HG02885 (cell line): ENCODE data around the gene AP4S1.
"Not testable (repeated sequence)": the region's sequence is repeated elsewhere in the genome, so short reads cannot be mapped to it uniquely, and the experiment has no call there.

ENCODE experiments used
- ATAC-seq: cut with Tn5 transposase; IDR thresholded peaks from one replicate; pipeline ENCODE4 v1.9.1; 2021; ENCODE audit warnings: mild to moderate bottlenecking; ENCODE audit not compliant: unreplicated experiment, poor library complexity

The AP4S1 gene

DNA sequence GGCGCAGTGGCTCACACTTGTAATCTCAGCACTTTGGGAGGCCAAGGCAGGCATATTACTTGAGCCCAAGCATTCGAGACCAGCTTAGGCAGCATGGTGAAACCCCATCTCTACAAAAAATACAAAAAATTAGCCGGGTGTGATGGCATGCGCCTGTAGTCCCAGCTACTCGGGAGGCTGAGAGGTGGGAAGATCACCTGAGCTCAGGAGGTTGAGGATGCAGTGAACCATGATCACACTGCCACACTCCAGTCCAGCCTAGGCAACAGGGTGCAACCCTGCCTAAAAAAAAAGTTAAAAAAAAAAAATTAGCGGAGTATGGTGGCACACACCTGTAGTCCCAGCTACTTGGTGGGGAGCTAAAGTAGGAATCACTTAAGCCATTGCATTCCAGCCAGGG, 21.4 kb upstream of the AP4S1 start:
- not testable (repeated sequence) for ATAC-seq

DNA sequence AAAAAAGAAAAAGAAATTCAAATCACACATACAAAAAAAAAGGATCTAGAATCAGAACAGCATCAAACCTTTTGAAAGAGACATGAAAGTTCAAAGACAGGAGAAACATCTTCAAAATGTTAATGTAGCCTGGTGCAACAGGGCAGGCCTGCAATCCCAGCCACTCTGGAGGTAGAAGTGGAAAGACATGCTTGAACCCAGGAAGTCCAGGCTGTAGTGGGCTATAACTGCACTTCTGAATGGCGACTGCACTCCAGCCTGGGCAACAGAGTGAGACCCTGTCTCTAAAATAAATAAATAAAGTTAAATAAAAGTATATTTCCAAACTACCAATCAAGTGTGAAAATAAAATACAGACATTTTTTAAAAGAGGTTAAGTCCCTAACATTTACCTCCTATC, 18.7 kb upstream of the AP4S1 start:
- no peak for ATAC-seq

DNA sequence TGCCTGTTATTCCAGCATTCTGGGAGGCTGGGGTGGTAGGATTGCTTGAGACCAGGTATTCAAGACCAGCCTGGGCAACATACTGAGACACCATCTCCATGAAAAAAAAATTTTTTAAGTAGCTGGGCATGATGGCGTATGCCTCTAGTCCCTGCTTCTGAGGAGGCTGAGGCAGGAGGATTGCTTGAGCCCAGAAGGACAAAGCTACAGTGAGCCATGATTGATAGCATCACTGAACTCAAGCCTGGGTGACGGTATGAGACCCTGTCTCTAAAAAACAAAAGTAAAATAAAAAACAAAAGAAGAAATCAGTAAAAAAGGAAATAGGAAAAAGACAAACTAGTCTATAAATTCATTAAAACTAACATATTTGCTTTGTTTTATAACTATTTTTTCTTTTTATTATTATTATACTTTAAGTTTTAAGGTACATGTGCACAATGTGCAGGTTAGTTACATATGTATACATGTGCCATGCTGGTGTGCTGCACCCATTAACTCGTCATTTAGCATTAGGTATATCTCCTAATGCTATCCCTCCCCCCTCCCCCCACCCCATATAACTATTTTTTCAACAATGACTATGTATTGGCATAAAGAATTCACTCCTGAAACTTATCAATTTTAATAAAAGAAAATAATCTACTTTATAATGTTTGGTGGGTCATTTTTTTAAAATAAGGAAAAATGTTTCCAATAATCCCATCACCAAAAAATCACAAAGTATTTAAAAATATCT, 15.4 kb upstream of the AP4S1 start:
- no peak for ATAC-seq

DNA sequence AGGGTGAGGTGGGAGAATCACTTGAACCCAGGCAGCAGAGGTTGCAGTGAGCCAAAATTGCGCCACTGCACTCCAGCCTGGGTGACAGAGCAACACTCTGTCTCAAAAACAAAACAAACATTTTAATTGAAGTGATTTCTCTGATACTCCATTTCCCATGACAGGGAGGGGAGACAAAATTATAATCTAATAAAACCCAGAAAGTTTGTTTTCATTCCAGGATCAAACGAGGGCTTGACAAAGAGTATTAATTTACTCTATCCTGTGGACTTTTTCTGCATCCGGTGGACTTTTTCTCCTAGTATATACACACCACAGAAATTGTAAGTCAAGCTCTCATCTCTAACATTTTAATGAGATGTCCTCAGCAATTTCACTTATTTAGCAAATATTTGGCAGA, 14.5 kb upstream of the AP4S1 start:
- ATAC-seq, result no peak

DNA sequence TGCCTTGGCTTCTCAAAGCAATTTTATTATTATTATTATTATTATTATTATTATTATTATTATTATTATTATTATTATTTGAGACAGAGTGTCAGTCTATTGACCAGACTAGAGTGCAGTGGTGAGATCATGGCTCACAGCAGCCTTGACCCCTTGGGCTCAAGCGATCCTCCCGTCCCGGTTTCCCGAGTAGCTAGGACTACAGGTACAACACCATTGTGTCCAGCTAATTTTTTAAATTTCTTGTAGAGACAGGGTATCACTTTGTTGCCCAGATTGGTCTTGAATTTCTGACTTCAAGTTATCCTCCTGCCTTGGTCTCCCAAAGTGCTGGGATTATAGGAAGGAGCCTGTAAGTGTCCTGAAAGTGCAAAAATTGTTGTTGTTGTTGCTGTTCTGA, 11.6 kb upstream of the AP4S1 start:
- no peak for ATAC-seq

DNA sequence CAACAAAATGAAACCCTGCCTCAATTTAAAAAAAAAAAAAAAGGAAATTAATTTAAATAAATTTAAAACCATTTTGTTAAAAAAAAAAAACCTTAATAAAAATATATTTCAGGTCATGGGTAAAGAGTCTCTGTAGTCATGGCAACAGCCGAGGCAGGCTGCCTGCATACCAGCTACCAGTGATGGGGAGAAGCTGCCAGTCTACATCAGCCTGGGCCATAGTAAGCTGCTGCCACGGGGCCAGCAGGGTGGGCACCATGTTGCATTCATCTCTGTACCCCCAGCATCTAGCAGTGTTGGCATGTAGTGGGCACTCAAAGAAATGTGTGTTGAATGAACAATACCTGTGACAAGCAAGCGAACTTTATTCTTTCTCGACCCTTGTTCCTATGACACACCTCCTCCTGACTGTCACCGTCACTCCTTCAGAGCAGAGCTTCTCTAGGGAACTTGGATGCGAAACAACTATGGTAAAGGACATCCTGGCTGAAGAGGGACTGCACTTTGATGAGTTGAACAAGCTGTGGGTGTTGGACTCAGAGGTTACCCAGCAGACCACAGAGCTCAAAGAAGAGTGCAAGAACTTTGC, 7.3 kb upstream of the AP4S1 start:
- ATAC-seq, result no peak

DNA sequence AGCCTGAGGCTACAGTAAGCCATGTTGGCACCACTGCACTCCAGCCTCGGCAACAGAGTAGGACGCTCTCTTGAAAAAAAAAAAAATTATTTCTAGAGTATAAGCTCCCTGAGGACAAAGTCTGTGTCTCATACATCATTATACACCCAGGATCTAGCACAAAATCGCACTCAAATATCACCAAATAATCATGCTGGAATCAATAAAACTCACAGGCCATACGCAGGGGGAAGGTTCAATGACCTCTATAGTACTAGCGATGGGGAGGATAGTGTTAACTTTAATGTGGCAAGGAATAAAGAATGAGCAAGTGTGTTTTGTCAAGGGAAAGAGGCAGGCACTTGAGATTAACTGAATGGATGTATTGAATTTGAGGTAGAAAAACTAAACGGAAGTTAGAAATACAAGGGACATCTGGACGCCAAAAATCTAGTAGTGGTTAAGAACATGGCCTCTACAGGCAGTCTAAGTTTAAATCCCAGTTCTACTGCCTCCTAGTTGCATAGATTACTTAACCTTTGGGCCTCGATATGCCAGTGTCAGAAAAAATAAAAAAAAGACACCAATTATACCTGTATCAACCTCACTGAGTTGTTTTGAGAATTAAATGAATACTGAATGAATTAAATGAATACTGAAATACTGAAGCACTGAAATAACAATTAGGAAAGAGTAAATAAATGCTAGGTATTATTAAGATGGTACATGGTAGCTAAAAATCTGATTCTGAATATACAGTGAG, 4.4 kb upstream of the AP4S1 start:
- no peak for ATAC-seq

DNA sequence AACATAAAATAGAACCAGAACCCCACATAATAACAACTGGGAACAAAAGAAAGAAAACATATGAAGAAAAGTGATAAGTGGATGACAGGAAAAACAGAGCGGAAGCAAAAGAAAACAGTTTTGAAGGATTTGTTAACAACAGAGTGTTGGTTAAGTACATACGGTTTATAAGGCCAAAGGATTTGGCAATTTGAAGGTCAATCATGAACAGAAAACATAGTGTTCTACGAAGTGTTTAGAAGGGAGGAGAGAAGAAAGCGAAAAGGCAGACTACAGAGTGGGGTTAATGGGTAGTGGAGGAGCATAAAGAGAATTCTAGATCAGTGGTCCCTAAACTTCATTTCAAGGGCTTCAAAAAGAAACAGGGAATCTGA, 3.9 kb upstream of the AP4S1 start:
- ATAC-seq, result no peak

DNA sequence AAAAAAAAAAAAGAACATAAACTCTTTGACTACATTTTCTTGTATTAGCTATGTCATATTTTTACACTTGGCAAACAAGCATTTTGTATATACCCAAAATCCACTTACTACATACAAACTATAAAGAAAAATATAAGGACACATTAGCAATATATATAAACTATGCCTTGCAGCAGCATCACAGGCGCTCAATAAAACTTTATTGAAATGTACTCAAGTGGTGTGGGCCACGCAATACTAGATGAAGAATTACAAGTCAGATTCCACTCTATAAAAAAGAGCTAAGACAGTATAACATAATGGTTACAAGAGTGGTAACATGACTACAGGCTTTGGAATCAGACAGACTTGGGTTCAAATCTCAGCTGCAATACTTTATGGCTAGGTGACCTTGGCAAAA, 3.1 kb upstream of the AP4S1 start:
- ATAC-seq, result no peak

DNA sequence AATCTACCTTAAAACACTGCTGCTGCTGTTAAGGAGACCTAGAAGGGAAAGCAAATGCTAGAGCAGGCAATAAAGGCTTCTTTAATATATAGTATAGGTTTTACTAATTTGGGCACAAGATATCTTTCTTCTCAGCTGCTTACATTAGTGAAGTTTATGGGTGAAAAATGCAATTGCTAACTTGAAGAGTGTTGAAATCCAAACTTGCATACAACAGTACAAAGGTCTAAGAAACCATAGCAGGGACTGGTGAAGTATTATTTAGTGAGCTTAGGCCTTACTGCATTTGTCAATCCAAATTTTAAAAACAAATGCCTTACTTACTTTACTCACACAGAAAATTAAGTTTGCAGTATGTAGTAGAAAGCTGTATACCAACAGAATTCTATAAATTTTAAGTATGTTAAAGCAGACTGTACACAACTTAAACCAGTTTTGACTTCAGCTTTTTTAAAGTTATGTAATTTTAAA, 1.4 kb upstream of the AP4S1 start:
- no peak for ATAC-seq

DNA sequence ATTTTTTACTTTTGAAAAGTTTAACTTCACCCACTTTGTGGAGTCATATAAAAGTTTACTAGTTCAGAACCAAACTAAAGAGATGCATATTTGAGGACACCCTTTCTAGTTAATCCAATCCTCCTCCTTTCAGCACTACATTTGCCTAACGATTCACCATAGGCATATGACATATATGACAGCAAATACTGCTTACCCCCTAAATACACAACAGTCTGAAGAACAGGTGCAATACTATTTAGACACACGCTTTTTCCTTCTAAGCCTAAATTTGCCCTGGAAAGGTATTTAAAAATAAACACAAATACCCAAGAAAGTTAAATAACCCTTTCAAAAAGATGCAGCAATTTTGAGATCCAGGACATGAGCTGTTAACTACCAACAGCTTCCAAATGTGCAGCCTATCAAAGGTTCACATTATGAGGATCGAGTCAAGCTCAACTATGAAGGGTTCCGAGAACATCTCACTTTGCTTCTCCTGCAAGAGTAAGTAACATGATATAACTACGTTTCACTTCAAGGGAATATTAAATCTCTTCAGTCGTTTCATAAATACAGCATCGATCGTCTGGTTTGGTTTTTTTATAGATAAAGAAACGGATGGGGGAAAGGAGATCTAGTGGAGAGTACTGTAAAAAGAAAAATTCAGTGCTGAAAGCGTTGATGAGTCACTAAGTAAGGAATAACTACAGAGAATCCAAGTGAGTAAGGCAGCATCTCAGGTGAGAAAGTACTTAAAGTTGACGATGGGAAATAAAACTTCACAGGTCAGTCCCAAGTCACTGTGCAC, 677 bp upstream of the AP4S1 start:
- no peak for ATAC-seq

DNA sequence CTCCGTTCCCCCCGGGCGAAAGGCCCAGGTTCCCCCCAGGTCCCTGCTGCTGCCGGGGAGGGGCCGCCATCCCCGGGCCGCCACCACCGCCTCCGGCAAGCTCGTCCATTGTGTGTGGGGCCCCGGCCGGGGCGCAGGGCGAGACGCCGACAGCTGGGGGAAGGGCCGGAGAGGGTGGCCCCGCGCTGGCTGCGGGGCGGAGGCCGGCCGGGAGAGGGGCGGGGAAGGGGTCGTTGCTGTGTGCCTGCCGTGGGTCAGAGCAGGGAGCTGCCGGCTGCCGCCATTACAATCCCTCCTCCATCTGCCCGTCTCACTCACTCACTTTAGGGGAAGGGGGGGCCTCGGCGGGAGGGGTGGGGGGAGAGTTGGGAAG, 614 bp downstream of the AP4S1 start, which contains the start of gene STRN3:
Gene STRN3 (minus strand): TSS at position 303 of the 373 bp plus-strand sequence. CDS start 194 bp downstream, at position 109.
- ATAC-seq, result no peak

DNA sequence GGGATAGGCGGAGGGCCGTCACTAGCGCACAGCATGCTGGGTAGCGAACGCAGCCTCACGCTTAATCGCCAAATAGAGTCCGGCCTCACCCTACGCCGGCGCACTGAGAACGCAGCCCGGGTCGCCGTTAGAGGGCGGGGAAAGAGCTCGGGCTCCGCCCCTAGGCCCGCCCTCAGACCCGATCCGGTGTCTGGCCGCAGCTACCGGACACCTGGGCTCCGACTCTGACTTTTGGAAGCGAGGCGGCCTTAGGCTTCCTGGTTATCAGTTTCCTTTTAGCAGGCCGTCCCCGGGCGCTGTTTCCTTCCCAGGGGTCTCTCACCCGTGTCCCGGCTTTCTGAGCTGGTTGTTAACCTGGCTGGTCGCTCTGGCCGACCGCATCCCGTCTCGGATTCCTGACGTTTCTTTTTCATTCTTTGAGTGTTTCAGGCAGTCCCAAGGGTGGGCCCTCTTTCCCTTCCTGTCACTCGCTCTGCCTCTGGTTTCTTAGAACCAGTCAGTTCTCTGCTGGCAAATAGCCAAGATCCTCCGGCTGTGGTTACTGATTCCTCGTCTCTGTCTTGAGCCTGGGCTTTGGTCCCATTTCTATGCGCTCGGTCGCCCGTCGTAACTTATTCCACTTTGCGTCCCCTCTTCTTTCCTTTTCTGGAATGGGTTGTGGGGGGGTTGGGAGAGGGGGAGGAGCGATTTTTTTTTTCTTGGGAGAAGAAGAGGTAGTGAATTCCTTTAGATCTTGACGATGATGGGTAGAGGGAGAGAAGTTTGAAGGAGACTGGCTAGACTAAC, 1.2 kb downstream of the AP4S1 start:
- peak; percentile 92 for ATAC-seq

DNA sequence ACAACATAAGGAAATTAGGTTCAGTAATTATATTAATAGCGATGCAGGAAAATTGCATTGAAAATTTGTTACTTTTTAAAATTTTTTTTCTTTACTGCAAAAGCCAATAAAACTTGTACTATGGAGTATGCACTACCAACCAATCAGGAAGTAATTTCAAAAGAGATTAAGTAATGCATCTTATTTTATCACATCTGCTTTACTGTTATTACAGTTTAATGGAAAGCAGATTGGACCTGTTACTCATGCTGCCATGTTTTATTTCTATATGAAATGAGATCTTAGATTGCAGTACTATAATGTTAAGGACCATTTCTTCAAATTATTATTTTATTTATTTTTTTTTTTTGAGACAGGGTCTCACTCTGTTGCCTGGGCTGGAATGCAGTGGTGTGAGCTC, 2.4 kb downstream of the AP4S1 start:
- no peak for ATAC-seq

DNA sequence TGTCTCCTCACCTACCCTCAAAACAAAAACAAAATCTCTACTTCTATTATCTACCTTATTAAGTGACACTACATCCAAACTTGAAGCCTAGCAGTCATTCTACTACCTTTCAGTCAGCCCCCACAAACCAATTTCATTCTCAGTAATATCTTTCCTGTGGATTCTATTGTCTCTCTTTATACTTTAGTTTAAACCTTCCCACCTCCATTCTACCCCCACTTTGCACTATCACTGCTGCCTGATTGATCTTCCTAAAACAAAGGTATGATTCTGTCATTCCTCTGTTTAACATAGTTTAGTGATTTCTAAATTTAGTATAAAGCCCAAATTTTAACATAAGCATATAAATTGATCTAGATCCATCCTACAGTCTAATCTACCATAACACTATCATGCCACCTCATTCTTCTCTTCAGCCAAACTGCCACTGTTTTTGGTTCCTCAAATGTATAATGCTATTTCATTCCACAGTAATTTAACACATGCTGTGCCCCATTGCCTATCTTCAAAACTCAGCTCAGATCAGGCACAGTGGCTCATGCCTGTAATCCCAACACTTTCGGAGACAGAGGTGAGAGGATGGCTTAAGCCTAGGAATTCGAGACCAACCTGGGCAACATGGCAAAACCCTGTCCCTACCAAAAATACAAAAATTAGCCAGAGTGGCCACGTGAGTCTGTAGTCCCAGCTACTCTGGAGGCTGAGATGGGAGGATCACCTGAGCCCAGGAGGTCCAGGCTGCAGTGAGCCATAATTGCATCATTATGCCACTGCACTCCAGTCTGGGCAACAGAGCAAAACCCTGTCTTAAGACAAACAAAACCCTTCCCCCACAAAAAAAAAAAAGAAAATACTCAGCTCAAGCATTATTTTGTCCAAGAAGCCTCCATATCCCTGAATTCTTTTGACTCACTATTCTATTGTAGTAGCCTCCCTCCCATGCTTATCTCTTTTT, 3.8 kb downstream of the AP4S1 start:
- ATAC-seq, result no peak

DNA sequence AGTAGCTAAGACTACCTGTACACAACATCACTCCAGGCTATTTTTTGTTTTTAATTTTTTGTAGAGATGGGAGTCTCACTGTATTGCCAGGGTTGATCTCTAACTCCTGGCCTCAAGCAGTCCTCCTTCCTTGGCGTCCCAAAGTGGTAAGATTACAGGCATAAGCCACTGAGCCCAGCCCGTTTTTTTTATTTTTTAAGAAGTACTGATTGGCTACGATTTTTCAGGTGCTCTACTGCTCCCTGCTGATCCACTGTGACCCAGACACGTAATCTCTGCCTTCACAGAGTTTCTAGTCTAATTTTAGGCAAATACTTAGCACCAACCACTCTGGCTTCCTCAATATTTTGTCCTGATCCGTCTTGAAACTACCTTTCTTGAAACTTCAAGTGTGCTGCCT, 5.0 kb downstream of the AP4S1 start:
- ATAC-seq, result no peak

DNA sequence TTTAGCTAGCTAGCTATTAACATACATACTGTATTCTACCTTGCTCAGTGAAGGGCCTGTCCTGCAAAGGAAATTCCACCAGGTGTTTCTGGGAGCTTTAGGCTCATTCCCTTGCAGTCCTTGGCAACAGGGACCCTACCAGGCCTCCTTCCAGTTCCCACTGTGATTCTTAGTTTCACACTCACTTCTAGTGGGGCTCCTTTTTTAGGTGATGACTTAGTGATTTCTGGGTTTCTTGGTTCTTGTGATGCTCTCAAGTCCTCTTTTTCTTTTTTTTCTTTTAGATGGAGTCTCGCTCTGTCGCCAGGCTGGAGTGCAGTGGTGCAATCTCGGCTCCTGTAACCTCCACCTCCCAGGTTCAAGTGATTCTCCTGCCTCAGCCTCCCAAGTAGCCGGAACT, 11.1 kb downstream of the AP4S1 start:
- ATAC-seq, result no peak

DNA sequence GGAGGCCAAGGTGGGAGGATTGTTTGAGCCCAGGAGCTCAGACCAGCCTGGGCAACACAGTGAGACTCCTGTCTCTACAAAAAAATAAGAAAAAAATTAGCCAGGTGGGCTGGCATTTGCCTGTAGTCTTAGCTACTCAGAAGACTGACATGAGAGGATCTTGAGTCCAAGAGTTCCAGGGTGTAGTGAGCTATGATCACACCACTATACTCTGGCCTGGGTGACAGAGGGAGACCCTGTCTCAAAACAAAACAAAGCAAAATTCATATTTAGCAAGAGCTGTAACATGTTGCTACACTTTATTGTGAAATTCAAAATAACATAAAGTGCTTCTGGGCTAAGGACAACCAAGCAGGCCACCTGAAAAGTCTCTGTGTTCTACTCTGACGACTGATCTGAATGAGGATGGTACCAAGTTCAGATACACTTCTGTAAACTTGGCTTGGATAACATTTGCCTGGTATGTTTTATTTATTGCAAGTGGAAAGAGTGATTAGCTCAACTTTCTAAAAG, 12.3 kb downstream of the AP4S1 start:
- no peak for ATAC-seq
